ENCODE results near the gene ABCG1. TPM values are rescaled to one million over a fixed set of nuclear protein-coding genes. Genes with fewer than 3 reads are reported as not detected.
A peak's percentile ranks its signal among the peaks of the same experiment; 100 is the strongest.

The ABCG1 gene
- total RNA-seq (10 to 100 TPM; 36.4 to 65.0 TPM), polyA plus RNA-seq (10 to 100 TPM; 11.5 to 33.5 TPM)
- long read RNA-seq, donor 1 = 0 reads
- long read RNA-seq, donor 2 = 0 reads
- long read RNA-seq, donor 3, partial matches to known transcripts = 5 of 6 reads
- long read RNA-seq, donor 3, other reads (novel, unspliced or antisense) = 0 of 6 reads
- long read RNA-seq, donor 4 = 0 reads
- long read RNA-seq, donor 5, partial matches to known transcripts = 0 of 3 reads
- long read RNA-seq, donor 5, other reads (novel, unspliced or antisense) = 0 of 3 reads

- peaks cover 0 to 15% (median 3%) of the 10 kb centered on the region in 5 donors for H3K4me1 ChIP-seq (ENCODE audit: control insufficient read depth in 5 of 5, insufficient read depth in 5 of 5, low read length in 5 of 5)
- no peaks in the 10 kb centered on the region for H3K36me3 ChIP-seq (ENCODE audit: control insufficient read depth in 4 of 4, insufficient read depth in 4 of 4, low read length in 4 of 4)
- WGBS, 2 donors = 0 to 1% methylated on average over 50 to 83 of the region's 83 CpGs
- H3K27ac ChIP-seq (ENCODE audit: low read depth in 1 of 2, low read length in 1 of 2) = peak within 1 kb of the TSS; percentile 69 to 94
- peak within 1 kb of the TSS in 1 of 2 donors; percentile 65 for H3K9ac ChIP-seq (ENCODE audit: insufficient read depth in 1 of 2, low read length in 2 of 2)
- ATAC-seq (ENCODE audit: insufficient read depth, low FRiP score) (peak; percentile 37), DNase-seq (peak; percentile 14 to 40 (median 33))
- peak within 1 kb of the TSS; percentile 67 for H3K4me3 ChIP-seq
- no peak for TF ChIP-seq CTCF (IDR thresholded peaks at IDR 0.05; ENCODE audit: control extremely low read depth, extremely low read depth)
- H3K27me3 ChIP-seq (ENCODE audit: control insufficient read depth in 3 of 3, insufficient read depth in 3 of 3, low read length in 2 of 3) = peaks cover 0 to 24% (median 22%) of the 10 kb centered on the region in 3 donors
- no peaks in the 10 kb centered on the region for H3K9me3 ChIP-seq (ENCODE audit: control insufficient read depth in 4 of 4, insufficient read depth in 3 of 4, low read length in 3 of 4)
Measured at GRCh38 chr21:42218836-42219605, at the start of gene ABCG1. Gene ABCG1 (plus strand): TSS chr21:42219140. CDS start chr21:42219263, 123 bp downstream.

- ATAC-seq (ENCODE audit: insufficient read depth, low FRiP score) = no peak
- Histone ChIP-seq H3K27ac (ENCODE audit: low read depth in 1 of 2, low read length in 1 of 2) (no peak overlapping the region), H3K4me3 (no peak overlapping the region), H3K27me3 (ENCODE audit: control insufficient read depth in 3 of 3, insufficient read depth in 3 of 3, low read length in 2 of 3) (no peaks in the 10 kb centered on the region), H3K36me3 (ENCODE audit: control insufficient read depth in 4 of 4, insufficient read depth in 4 of 4, low read length in 4 of 4) (no peaks in the 10 kb centered on the region), H3K9ac (ENCODE audit: insufficient read depth in 1 of 2, low read length in 2 of 2) (no peak overlapping the region), H3K9me3 (ENCODE audit: control insufficient read depth in 4 of 4, insufficient read depth in 3 of 4, low read length in 3 of 4) (no peaks in the 10 kb centered on the region), H3K4me1 (ENCODE audit: control insufficient read depth in 5 of 5, insufficient read depth in 5 of 5, low read length in 5 of 5) (no peaks in the 10 kb centered on the region)
- no peak for TF ChIP-seq CTCF (IDR thresholded peaks at IDR 0.05; ENCODE audit: control extremely low read depth, extremely low read depth)
- no peak for DNase-seq
Measured at GRCh38 chr21:42169758-42170157, 49.2 kb upstream of the ABCG1 start.

- Histone ChIP-seq H3K4me1 (ENCODE audit: control insufficient read depth in 5 of 5, insufficient read depth in 5 of 5, low read length in 5 of 5) (no peaks in the 10 kb centered on the region), H3K4me3 (no peak overlapping the region), H3K36me3 (ENCODE audit: control insufficient read depth in 4 of 4, insufficient read depth in 4 of 4, low read length in 4 of 4) (no peaks in the 10 kb centered on the region), H3K9ac (ENCODE audit: insufficient read depth in 1 of 2, low read length in 2 of 2) (no peak overlapping the region), H3K27ac (ENCODE audit: low read depth in 1 of 2, low read length in 1 of 2) (peak overlapping the region in 1 of 2 donors; percentile 28), H3K9me3 (ENCODE audit: control insufficient read depth in 4 of 4, insufficient read depth in 3 of 4, low read length in 3 of 4) (no peaks in the 10 kb centered on the region), H3K27me3 (ENCODE audit: control insufficient read depth in 3 of 3, insufficient read depth in 3 of 3, low read length in 2 of 3) (no peaks in the 10 kb centered on the region)
- ATAC-seq (ENCODE audit: insufficient read depth, low FRiP score) = no peak
- no peak for TF ChIP-seq CTCF (IDR thresholded peaks at IDR 0.05; ENCODE audit: control extremely low read depth, extremely low read depth)
- 71 to 79% methylated on average over 14 of the region's 14 CpGs for WGBS, 2 donors
- no peak for DNase-seq
Measured at GRCh38 chr21:42171091-42172053, 47.6 kb upstream of the ABCG1 start.
